GM10248 (cell line): ENCODE data around the gene NCF4.

ENCODE experiments used
- CTCF ChIA-PET: fragments of 300-600 bp; sonication (Branson Sonifier 250); formaldehyde crosslinking; extraction: SDS; loops from one replicate; lab custom pipeline; 2021; ENCODE audit warnings: antibody characterized with exemption; lab: Yijun Ruan, JAX
- POLR2A ChIA-PET: fragments of 350-650 bp; sonication (Branson Sonifier 250); formaldehyde crosslinking; extraction: SDS; loops from one replicate; lab custom pipeline; 2020; ENCODE audit warnings: antibody characterized with exemption; lab: Yijun Ruan, JAX
- DNase-seq: peaks from one replicate; pipeline ENCODE4 v3.0.0; 2012; ENCODE audit errors: extremely low spot score
- CTCF ChIP-seq: IDR thresholded peaks from 2 replicates; pipeline ENCODE4 v1.5.1; 2012; ENCODE audit warnings: mild to moderate bottlenecking, low read depth; ENCODE audit errors: extremely low read depth, missing control alignments, control extremely low read depth

NCF4 gene

GRCh38 chr22:36884349-36885158 lies 23.7 kb downstream of the NCF4 start:
- DNase-seq = no peak
- CTCF ChIA-PET = interaction anchor here (1.4 kb wide), 2 partner anchors 18 to 22 kb away, joined by 3 read pairs; no protein-coding TSS in a partner anchor

GRCh38 chr22:36885474-36885873 lies 24.7 kb downstream of the NCF4 start:
- ChIA-PET POLR2A (no interaction called here), CTCF (interaction anchor here (1.3 to 2.2 kb wide), 4 partner anchors 8 to 29 kb away, joined by 3 to 7 read pairs (median 5); no protein-coding TSS in a partner anchor)
- TF ChIP-seq CTCF = no peak
- no peak for DNase-seq

More at GRCh38 chr22:36884349-36885158, 23.7 kb downstream of the NCF4 start:
- TF ChIP-seq CTCF = no peak
- POLR2A ChIA-PET = no interaction called here

GRCh38 chr22:36886016-36886415 lies 25.2 kb downstream of the NCF4 start:
- POLR2A ChIA-PET = no interaction called here

GRCh38 chr22:36887162-36887561 lies 26.4 kb downstream of the NCF4 start:
- no peak for DNase-seq
- POLR2A ChIA-PET = no interaction called here
- TF ChIP-seq CTCF = no peak
- CTCF ChIA-PET = interaction anchor here (1.2 to 2.2 kb wide), 4 partner anchors 12 to 31 kb away, joined by 3 to 7 read pairs (median 4); no protein-coding TSS in a partner anchor

More at GRCh38 chr22:36886016-36886415, 25.2 kb downstream of the NCF4 start:
- TF ChIP-seq CTCF = no peak
- CTCF ChIA-PET = interaction anchor here (1.2 to 2.2 kb wide), 4 partner anchors 8 to 30 kb away, joined by 3 to 7 read pairs (median 5); no protein-coding TSS in a partner anchor
- no peak for DNase-seq

- no peak for DNase-seq
- no peak for TF ChIP-seq CTCF
- ChIA-PET POLR2A (no interaction called here), CTCF (interaction anchor here (0.9 to 2.5 kb wide), 8 partner anchors 10 to 131 kb away, joined by 3 to 9 read pairs (median 4); no protein-coding TSS in a partner anchor)
Observed at GRCh38 chr22:36891646-36892045, 30.8 kb downstream of the NCF4 start.

- CTCF ChIA-PET = interaction anchor here (0.9 to 2.5 kb wide), 8 partner anchors 9 to 132 kb away, joined by 3 to 9 read pairs (median 4); no protein-coding TSS in a partner anchor
- POLR2A ChIA-PET = no interaction called here
- TF ChIP-seq CTCF = no peak
- DNase-seq = no peak
Observed at GRCh38 chr22:36892292-36892691, 31.5 kb downstream of the NCF4 start.
